ENCODE data around the gene FAM83G.
A peak's percentile ranks its signal among the peaks of the same experiment; 100 is the strongest.

Gene FAM83G

DNA sequence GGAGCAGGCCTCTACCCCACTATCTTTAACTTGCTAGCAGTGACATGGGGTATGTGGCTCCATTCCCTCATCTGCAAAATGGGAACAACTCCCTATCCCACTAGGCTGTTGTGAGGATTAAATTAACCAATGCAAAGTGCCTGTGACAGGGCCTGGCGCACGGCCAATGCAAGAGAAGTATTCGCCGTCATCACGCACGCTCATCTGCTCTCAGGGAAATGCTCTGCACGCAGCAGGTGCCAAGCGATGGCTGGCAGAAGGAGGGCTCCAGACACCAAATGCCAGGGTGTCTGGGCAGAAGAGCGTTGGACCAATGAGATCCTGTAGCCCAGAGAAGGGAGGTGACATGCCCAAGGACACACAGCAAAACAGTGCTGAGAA, 17.3 kb downstream of the FAM83G start:
- DNase-seq (ENCODE audit: low read depth): no peak

DNA sequence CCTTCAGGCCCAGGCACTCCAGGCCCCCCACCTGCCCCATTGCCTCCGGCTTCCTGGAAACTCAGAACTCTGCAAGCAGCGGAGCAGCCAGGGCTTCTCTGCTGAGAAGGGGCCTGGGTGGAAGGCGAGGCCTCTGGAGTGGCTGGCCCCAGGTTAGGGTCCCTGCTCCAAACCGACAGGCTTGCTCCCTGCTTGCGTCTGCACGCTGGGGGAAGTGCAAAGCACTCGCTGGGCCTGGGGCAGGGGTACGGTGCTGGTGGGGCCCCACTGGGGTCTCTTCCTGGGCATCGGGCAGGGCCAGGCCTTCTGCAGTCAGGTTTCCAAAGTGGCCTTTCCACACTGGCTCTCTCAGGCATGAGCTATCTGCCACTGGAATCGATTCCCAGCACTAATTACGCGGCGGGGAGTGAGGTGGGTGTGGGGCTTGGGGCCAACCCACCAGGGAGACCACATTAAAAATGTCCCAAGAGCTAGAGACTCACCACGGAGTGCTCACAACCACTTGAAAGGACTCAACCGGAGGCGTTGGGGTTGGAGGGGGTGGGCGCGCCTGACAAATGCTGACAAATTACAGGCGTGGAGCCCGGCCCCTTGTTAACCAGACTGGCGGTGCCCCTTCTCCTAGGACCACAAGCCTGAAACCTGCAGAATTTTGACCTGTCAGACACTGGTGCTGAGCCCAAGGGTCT, 17.9 kb downstream of the FAM83G start:
- DNase-seq (ENCODE audit: low read depth): no peak

DNA sequence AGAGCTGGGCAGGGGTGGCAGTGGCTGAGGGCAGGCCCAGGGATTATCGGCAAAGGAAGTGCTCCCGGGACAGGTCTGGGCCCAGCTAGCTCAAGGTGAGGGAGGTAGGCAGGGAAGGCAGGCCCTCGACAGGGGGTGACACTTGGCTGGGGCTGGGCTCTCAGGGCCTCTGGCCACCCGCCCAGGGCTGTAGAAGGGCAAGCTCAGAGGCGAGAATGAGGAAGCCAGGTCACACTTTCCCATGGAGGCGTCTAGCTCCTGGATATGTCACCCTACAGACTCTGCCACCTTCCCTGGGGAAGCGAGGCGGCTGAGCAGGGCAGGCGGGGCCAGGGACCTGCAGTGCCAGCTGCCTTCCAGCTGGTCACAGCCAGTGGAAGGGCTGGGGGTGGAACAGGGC, 19.1 kb downstream of the FAM83G start:
- no peak for DNase-seq (ENCODE audit: low read depth)

DNA sequence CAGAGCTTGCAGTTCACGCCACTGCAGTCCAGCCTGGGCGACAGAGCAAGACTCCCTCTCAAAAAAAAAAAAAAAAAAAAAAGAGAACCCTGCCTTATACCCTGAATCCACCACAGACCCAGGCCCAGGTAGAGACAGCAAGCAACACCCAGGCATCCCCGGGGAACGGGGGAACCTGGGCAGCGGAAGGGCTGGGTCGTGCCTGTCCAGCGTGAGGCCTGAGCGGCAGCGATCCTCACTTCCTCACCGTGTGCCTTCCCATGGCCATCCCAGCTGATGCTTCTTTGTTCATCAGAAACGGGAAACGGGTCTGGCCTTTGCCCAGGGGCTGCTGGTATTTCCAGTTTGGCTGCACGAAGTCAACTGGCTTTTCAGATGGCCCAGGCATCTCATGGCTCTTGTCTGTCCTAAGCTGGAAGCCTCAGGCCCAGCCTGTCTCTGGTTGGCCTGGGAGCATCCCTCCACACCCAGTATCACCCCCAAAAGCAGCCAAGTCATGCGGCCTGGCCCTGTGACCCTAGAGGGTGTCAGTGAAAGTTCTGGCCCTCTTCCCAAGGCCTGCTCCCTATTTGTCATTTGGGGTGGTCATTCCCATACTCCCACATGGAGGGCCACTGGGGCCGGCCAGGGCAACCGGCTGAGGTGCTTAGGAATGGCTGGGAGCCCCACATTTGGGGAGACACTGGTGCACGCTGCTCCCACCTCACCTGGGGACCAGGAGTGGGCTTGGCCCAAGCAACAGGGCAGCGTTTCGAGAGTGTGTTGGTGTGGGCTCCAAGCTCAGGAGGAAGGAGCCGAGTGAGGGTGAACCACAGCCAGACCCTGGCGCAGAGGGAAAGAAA, 20.1 kb downstream of the FAM83G start:
- no peak for DNase-seq (ENCODE audit: low read depth)

DNA sequence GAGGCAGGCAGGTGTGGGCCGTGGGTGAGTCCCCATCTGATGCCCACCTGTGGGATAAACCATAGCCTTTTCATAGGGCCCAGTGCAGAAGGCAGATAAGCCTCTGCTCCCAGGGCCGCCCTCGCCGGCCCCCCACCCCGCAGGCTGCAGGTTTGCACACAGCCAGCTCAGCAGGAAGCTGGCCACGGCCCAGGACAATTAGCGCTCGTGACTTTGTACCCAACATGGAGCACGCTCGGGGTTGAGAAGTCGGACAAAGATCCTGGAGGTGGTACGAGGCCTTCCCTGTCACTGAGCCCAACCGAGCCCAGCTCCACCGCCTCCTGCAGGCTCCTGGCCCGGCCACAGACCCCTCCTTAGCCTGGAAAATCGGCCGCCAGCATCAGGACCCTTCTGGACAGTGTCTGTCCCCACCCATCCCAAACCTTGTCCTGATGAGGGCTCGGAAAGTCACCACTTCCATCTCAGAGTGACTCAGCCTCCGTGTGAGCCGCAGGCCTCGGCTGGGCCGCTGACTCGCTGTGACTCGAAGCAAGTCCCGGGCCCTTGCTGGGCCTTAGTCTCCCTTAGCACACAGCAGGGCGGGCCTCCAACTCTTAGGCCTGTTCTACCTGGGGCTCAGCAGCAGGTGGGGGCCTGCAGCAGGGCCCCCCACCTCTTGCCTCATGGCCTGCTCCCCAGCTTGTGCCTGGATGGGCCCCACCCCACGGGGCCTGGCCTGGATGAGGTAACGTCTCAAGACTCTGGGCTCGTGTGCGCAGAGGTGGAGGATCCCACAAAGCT, 22.7 kb downstream of the FAM83G start:
- DNase-seq (ENCODE audit: low read depth): peak; percentile 53

DNA sequence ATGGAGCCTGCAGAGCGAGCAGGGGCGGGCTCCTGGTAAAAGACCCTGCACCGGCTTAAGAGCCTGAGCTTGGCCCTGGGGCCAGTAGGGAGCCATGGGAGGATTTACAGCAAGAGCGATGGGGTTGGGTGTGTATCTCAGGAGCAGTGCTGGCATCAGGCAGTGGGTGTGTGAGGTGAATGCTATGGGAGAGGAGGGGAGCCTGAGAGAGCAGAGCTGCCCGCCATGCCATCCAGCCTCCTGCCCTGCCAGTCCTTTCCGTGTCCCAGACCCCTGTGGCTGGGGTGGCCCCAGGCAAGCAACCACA, 23.3 kb downstream of the FAM83G start:
- DNase-seq (ENCODE audit: low read depth): no peak

DNA sequence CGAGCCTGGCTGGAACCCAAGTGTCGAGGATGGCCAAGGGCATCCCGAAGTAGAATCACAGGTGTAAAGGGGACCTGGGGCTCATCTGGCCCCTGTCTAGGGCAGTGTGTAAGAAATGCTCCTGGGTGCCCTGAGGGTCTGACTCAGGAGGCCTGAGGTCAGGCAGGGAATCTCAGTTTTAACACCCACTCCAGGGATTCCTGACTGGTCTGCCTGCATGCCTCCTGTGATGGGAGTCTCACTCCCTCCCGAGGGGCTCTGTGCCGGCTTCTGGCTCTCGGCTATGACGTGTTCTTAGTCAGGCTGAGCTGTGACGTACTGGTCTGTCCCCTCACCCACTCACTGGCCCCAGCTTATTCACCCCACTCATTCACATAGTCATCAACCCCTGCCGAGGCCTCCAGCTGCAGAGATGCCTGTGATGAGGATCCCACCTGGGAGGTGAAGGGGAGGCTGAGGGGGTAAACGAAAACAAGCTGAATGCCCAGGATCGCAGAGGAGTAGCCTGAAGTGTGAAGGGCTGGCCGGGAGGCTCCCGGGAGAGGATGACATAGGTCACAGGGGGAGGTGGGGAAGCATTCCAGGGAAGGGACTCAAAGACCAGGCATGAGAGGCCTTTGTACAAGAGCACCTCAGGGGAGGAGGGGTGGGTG, 23.8 kb downstream of the FAM83G start:
- DNase-seq (ENCODE audit: low read depth): no peak

DNA sequence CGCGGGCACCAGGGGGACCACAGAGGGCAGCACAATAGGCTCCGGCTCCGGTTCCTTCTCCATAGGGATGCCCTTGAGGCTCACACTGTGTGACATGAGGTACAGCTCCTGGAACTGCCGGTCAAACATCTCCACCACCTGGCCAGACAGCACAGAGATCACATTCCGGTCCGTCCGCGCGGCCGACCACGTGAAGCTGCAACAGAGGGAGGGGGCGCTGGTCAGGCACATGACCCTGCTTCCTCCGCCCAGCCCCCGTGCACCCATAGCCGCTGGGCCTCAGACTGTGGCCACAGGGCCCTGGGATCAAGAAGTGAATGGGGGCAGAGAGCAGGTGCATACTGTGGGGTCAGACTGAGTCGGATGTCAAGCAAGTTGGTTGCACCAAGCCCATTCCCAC, 25.9 kb downstream of the FAM83G start:
- DNase-seq (ENCODE audit: low read depth): no peak

DNA sequence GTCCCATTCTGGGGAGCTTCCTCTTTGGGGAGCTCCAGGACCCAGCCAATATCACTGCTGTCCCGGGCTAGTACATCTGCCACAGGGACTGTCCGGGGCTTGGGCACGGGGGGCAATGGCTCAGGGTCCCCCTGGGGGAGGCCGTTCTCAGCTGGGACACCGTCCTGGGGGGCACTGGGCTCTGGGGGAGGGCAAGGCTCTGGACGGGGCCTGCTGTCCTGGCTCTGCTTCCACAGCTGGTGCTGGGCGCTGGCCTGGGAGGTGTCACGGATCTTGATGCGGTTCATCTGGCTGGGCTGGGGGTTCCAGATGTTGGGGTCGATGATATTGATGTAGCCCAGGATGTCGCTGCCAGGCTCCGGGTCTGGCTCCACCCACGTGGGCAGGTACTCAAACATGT, 26.5 kb downstream of the FAM83G start:
- no peak for DNase-seq (ENCODE audit: low read depth)

DNA sequence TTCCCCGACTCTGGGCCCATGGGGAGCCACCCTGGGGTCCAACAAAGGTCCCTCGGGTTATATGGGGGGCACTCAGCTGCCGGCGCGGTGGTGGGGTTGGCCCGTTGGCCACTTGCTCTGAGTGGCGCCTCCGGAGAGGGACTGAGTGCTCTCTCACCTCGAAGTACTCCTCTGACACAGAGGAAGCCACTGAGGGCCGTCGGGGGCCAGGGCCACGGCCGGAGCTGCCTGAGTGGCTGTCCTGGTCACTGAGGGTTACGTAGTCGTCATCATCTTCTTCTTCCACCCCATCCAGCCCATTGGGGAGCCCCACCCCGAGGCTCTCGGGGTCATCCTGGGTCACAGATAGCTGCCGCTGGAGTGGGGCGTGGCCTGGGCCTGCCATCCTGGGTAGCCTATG, 26.9 kb downstream of the FAM83G start:
- no peak for DNase-seq (ENCODE audit: low read depth)

DNA sequence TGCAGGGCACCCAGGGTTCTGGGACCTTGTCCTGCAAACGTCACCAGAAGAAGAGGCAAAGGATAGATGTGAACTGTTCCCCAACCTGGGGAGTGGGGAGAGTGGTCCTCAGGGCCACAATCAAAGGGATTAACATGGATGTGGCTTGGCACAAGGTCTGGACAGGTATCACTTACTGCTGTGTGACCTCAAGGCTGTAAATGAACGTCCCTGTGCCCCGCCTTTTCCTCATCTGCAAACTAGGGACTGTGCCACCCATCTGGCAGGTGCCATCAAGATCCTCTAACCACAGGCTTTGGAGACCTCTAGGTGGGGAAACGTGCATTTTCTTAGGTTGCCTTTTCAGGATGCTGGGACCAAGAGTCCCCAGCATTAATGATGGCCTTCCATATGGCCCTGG, 27.5 kb downstream of the FAM83G start:
- DNase-seq (ENCODE audit: low read depth): no peak

DNA sequence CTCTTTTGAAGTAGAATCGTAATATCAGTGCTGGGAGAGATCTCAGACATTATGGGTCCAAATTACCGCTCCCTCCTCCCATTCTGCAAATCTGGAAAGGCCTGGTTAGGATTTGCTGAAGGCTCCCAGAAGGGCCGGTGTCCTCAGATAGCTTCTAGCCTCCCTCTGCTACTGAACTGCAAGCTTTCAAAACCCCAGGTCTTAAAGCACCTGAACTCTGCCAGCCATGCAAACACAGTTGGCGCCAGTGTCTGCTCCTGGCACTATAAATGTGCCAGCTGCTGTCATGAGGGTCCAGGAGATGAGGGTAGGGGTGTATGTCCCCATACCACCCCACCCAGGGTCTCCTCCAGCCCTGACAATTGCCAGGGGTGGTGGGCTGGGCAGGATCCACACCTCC, 28.4 kb downstream of the FAM83G start:
- no peak for DNase-seq (ENCODE audit: low read depth)

DNA sequence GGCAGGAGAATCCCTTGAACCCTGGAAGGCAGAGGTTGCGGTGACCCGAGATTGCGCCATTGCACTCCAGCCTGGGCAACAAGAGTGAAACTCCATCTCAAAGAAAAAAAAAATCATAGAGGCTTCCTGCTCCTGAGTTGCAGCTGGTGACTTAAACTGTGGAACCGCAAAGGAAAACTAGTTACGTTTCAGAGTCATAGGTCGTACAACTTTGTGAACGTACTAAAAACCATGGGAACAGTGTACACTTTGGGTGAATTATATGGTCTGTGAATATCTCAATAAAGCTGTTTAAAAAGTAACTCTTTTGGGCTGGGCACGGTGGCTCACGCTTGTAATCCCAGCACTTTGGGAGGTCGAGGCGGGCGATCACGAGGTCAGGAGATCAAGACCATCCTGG, 29.0 kb downstream of the FAM83G start:
- no peak for DNase-seq (ENCODE audit: low read depth)

DNA sequence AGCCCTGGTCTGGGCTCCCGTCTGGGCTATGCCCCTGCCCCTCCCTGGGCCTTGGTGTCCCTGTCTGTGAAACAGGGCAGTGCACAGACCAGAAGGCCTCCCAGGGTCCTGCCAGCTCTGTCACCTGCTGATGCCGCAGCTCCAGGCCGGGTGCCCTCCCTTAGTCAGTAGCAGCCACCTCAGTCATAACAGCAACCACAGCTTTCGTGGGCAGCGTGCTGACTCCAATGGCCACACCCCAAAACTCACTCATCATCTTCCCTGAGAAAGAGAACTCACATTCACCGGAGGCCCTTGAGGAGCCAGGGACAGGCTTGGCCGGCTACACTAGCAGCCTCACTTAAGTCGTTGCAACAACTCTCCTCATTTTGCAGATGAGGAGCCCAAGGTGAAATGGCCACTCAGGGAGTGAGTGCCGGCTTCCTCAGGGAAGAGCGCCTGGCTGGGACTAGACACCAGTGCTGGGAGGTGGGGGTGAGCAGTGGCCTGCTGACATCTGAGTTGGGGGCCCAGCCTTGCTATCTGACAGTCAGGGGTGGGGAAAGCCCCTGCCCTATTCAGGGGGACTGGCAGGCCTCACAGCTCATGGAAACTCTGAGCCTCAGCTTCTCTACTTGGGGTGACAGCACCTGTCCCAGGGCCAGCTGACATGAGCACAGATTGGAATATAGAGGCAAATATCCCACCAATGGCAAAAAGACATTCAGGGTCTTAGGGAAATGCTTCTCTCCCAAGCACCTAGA, 30.0 kb downstream of the FAM83G start:
- DNase-seq (ENCODE audit: low read depth): no peak

DNA sequence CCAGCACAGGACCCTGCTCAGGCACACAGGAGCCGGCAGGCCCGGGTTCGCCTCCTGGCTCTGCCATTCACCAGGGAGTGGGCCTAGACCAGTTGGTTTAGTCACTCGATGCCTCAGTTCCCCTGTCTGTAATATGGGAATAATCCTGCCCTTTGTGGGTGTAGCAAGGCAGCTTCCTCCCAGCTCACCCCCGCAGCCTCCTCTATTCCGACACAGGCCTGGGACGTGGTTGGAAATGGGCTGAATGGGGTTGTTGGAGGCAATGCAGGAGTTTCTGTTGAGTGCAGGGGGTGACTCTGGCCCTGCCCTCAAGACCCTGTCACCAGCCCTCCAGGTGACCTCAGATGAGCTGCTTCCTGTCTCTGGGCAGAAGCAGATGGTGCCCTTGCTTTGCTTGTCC, 32.8 kb downstream of the FAM83G start:
- no peak for DNase-seq (ENCODE audit: low read depth)

DNA sequence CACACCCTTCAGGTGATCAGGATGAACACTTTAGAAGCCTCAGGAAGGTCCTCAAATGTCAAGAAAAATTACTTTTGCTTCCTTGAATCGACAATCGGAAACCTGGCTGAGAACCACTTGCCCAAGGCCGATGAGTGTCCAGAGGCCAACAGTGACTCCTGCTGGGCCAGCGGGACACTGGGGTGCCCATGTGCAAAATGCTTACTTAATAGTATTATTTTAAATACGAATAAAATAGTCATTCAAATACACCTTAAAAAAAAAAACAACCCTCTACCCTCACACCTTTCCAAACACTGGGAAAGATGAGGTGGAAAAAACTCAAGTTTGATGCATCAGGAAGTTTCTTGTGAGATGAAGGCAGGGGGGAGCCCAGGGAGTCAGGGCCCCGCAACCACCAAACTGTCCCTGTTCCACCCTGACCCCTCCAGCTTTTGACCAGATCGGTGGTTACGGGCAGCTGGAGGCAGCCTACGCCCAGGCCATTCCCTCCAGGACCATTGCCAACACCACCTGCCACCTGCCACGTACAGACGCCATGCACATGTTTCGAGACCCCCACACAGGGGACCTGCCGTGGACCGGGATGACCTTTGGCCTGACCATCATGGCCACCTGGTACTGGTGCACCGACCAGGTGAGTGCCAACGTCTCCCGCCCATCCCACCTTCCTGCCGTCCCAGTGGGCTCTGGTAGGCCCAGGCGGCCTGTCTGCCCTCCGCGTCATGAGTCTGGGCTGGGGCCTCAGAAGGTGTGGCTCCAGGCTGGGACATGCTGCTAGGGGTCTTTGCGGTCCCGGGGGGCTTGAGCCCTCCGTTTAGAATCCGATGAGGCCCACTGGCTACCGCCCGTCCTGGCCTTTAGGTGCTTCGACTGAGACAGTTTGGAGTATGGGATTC, 33.7 kb downstream of the FAM83G start:
- no peak for DNase-seq (ENCODE audit: low read depth)

DNA sequence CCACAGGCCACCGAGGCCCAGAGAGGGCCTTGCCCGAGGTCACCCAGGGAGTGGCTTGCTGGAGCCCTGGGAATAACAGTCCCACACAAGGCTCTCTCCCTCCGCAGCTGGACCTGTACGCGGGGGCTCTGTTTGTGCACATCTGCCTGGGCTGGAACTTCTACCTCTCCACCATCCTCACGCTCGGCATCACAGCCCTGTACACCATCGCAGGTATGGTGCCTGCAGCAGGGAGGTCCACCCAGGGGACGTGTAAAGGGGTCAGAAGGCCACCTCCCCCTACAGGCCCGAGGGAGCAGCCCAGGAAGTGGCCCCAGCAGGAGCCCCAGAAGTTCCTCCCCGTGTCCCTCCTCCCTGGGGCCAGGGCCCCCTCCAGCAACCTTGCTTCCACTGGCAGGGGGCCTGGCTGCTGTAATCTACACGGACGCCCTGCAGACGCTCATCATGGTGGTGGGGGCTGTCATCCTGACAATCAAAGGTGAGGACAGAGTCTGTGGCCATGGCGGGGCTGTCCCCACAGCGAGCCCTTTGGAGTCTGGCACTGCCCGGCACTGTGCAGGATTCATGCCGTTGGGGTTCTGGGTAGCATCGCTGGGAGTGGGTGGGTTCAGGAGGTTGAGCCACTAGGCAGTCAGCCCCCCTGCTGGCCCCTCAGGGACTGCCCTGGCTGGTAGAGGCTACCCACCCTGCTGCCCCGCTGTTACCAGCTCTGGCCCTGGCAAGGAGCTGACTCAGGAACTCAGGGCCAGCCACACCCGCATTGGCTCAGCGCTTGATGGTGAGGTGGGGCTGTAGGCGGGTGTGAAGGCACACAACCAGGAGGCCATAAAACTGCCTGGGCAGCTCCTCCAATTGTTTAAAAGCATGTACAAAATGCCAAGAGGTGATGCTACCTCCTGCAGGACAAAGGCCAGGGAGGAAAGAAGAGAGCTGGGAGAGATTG, 35.3 kb downstream of the FAM83G start:
- DNase-seq (ENCODE audit: low read depth): no peak

DNA sequence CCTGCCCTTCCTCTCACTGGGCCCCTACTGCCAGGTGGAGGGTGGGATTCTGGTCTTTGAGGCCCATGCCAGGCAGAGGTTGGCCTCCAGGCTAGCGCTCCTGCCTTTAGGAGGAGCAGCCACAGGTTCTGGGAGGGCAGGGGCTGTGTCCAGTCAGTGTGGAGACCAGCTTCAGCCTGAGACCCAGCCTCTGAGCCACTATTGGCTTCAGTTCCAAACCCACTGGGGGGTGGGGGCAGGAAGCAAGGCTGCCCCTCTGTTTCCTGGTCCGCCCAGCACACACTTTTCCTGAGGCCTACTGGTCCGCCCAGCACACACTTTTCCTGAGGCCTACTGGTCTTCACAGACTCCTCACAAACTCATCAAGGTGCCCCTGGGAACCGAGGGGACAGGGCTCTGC, 36.2 kb downstream of the FAM83G start:
- DNase-seq (ENCODE audit: low read depth): no peak

DNA sequence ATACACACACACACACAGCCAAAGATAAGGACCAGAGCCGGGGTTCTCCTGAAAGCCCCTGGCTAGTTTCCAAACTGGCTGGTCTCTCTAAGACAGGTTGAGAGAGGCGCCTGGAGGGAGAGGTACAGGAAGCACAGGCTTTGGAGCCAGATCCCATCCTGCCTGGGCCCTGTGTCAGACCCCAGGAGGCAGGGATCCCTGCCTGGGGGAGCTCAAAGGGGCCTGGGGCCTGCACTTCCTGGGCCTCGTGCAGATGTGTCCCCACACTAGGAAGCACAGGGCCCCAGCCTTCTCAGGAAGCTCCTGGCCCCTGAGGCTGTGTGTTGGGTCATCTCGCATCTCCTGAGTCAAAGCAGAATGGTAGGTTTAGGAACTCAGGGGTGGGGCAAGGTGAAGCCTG, 36.6 kb downstream of the FAM83G start:
- DNase-seq (ENCODE audit: low read depth): no peak

Measured in GM04504 (cell line).